MCF 10A (cell line): Measurements from ENCODE around the gene LTBP4. TPM values are rescaled to one million over a fixed set of nuclear protein-coding genes. Genes with fewer than 3 reads are reported as not detected.

ENCODE experiments used
- BruUV-seq: library from RNA; stranded (reverse); fragments of 400-500 nt; replicated peaks from 2 replicates; lab custom pipeline; 2021; lab: Mats Ljungman, UMichigan
- CTCF ChIA-PET: fragments of 300-600 bp; sonication (Branson Sonifier 250); formaldehyde crosslinking; extraction: SDS; loops from one replicate; lab custom pipeline; 2021; ENCODE audit warnings: antibody characterized with exemption, inconsistent platforms; lab: Yijun Ruan, JAX
- POLR2A ChIA-PET: fragments of 300-600, 350-650 bp; sonication (Branson Sonifier 250); formaldehyde crosslinking; extraction: SDS; loops from one replicate; lab custom pipeline; 2020; ENCODE audit warnings: antibody characterized with exemption, inconsistent platforms; lab: Yijun Ruan, JAX
- DNase-seq: peaks from one replicate; pipeline ENCODE4 v3.0.0-alpha.2; 2018; ENCODE audit not compliant: unreplicated experiment
- H3K27ac Mint-ChIP-seq: one replicate; pipeline ENCODE4 v1.8.0; 2022; ENCODE audit warnings: mild to moderate bottlenecking, low read depth, mixed read lengths; ENCODE audit not compliant: unreplicated experiment
- H3K27me3 Mint-ChIP-seq: one replicate; pipeline ENCODE4 v1.8.0; 2022; ENCODE audit warnings: mixed read lengths; ENCODE audit not compliant: insufficient read depth, unreplicated experiment
- H3K36me3 Mint-ChIP-seq: one replicate; pipeline ENCODE4 v1.8.0; 2022; ENCODE audit warnings: mild to moderate bottlenecking, moderate library complexity, mixed read lengths; ENCODE audit not compliant: insufficient read depth, unreplicated experiment
- H3K4me1 Mint-ChIP-seq: one replicate; pipeline ENCODE4 v1.8.0; 2022; ENCODE audit warnings: mixed read lengths; ENCODE audit not compliant: insufficient read depth, unreplicated experiment
- H3K4me3 Mint-ChIP-seq: one replicate; pipeline ENCODE4 v1.8.0; 2022; ENCODE audit warnings: mild to moderate bottlenecking, moderate library complexity, mixed read lengths; ENCODE audit not compliant: unreplicated experiment
- H3K9me3 Mint-ChIP-seq: one replicate; pipeline ENCODE4 v1.8.0; 2022; ENCODE audit warnings: mixed read lengths; ENCODE audit not compliant: unreplicated experiment
- CTCF ChIP-seq: fragments of 200-600 bp; IDR thresholded peaks from one replicate; pipeline ENCODE4 v1.8.0; 2022; ENCODE audit warnings: antibody characterized with exemption, mild to moderate bottlenecking; ENCODE audit not compliant: unreplicated experiment
- intact Hi-C: fragments of 100-400 bp; cut with micrococcal nuclease; formaldehyde crosslinking; loops from 2 replicates; pipeline ENCODE4 v1.14.1; 2022
- total RNA-seq: library from RNA; stranded (reverse); gene quantifications from 2 replicates; pipeline ENCODE4 v1.2.3, GENCODE V29; 2022

Gene LTBP4
- total RNA-seq, 1 experiment from 2014 or later = 76.4 TPM

GRCh38 chr19:40668991-40669614 is 67.9 kb downstream of the LTBP4 start:
- intact Hi-C loops = loop anchor here (5.0 to 10.0 kb wide), 2 partner anchors 306 to 593 kb away; partner anchors contain the start of gene HNRNPUL1
- no peak for DNase-seq

GRCh38 chr19:40671404-40671803 is 70.2 kb downstream of the LTBP4 start:
- Mint-ChIP-seq H3K36me3 (peaks cover 35% of the 10 kb centered on the region), H3K27ac (no peak overlapping the region), H3K4me1 (peaks cover 7% of the 10 kb centered on the region), H3K27me3 (no peaks in the 10 kb centered on the region), H3K4me3 (no peak overlapping the region), H3K9me3 (no peaks in the 10 kb centered on the region)
- no peak for TF ChIP-seq CTCF
- intact Hi-C loops = no loop called here
- no TSS peak for BruUV-seq
- DNase-seq = no peak
- ChIA-PET CTCF (no interaction called here), POLR2A (no interaction called here)

More at GRCh38 chr19:40668991-40669614, 67.9 kb downstream of the LTBP4 start:
- Mint-ChIP-seq H3K36me3 (peaks cover 23% of the 10 kb centered on the region), H3K4me3 (no peak overlapping the region), H3K27ac (no peak overlapping the region), H3K4me1 (peaks cover 7% of the 10 kb centered on the region), H3K27me3 (no peaks in the 10 kb centered on the region), H3K9me3 (no peaks in the 10 kb centered on the region)
- no TSS peak for BruUV-seq
- ChIA-PET POLR2A (interaction anchor here (0.7 kb wide), 1 partner anchor 71 kb away, joined by 3 read pairs; no protein-coding TSS in a partner anchor), CTCF (no interaction called here)
- TF ChIP-seq CTCF = no peak

GRCh38 chr19:40672038-40672437 is 70.9 kb downstream of the LTBP4 start:
- intact Hi-C loops = no loop called here
- ChIA-PET POLR2A (no interaction called here), CTCF (no interaction called here)
- Mint-ChIP-seq H3K4me1 (peaks cover under 1% of the 10 kb centered on the region), H3K27me3 (no peaks in the 10 kb centered on the region), H3K4me3 (no peak overlapping the region), H3K9me3 (no peaks in the 10 kb centered on the region), H3K27ac (no peak overlapping the region), H3K36me3 (peaks cover 35% of the 10 kb centered on the region)
- DNase-seq = no peak
- TF ChIP-seq CTCF = no peak
- no TSS peak for BruUV-seq

- Mint-ChIP-seq H3K27me3 (no peaks in the 10 kb centered on the region), H3K9me3 (no peaks in the 10 kb centered on the region), H3K4me1 (no peaks in the 10 kb centered on the region), H3K4me3 (no peak overlapping the region), H3K27ac (no peak overlapping the region), H3K36me3 (peaks cover 41% of the 10 kb centered on the region)
- BruUV-seq = no TSS peak
- CTCF ChIA-PET = no interaction called here
- TF ChIP-seq CTCF = no peak
- intact Hi-C loops = no loop called here
- POLR2A ChIA-PET = no interaction called here
- no peak for DNase-seq
These were observed 71.6 kb downstream of the LTBP4 start for GRCh38 chr19:40672573-40673299.
